HS-5 (cell line): Measurements from ENCODE around the gene PDE11A.

ENCODE experiments used
- DNase-seq: peaks from one replicate; pipeline ENCODE4 v3.0.0-alpha.2; 2012; ENCODE audit warnings: low read depth

Gene PDE11A

DNA sequence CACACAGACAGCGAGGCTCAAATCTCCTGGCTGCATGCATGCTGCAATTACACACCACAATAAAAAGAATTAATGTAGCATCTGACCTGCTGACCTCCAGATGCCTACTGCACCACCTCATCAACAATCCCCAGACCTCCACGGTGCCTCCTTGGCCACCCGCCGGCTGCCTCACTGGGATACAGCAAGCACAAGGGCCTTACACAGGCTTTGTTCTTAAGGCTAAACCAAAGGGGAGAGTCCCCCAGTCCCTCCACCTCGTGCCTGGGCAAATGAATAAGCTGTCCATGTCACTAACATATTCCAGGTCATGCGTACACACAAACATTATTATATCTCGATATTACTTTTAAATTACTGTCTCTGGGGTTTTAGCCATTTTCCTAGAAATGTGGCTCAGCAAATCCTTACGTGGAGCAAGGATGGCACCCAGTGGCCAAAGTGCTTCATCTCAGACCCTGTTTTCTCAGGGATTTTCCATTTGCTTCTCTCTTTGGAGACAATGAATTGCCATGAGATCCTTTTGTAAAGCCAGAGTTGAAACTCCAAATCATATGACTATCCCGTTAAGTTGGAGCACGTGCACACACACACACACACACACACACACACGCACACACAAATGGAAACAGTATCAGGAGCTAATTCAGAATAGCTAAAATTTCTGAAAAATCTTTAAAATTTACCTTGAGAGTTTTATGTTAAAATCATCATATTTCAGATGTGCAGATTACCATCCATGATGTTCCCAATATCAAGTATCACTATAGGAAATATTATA lies 313.8 kb downstream of the PDE11A start:
- peak; percentile 33 for DNase-seq

- DNase-seq: no peak
Observed at GRCh38 chr2:177756336-177756735, 316.2 kb downstream of the PDE11A start.

DNA sequence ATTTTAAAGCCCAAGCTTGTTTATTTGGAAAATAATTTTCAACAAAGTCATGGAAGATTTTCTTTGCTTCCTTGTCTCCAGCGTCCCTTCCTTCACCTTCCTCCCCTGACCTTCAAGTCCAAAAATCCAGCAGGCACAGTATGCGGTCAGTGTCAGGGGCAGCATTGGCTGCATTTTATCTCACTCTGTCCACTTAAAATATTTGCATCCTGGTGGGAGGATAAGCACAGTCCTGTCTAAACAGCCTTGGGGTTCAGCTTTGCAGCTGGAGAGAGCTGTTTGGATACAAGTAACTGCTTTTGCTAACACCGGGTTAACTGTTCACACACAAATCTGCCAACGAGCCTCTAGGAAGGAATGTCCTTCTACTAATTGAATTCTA lies 318.1 kb downstream of the PDE11A start:
- no peak for DNase-seq

- DNase-seq: peak; percentile 37
Observed at GRCh38 chr2:177753682-177754491, 318.7 kb downstream of the PDE11A start.

DNA sequence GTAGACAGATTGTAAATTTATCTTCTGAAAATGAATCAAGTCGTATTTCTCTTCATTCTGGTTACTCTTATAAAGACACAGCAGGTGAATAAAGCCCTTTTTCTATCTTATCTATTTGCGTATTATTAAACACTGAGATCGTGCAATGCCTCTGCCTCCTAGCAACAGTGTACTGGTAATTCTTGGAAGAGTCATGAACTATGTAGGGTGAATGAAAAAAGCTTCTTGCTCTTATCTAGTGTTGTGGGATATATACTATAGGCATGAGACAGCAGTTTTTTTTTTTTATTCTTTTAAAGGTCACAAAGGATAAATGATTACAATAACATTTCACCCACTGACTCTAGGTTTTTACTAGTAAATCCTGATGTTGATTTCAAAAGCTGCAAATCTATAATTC lies 324.2 kb downstream of the PDE11A start:
- DNase-seq: no peak

- no peak for DNase-seq
Observed at GRCh38 chr2:177747384-177747783, 325.2 kb downstream of the PDE11A start.

- no peak for DNase-seq
Observed at GRCh38 chr2:177746358-177746757, 326.2 kb downstream of the PDE11A start.

DNA sequence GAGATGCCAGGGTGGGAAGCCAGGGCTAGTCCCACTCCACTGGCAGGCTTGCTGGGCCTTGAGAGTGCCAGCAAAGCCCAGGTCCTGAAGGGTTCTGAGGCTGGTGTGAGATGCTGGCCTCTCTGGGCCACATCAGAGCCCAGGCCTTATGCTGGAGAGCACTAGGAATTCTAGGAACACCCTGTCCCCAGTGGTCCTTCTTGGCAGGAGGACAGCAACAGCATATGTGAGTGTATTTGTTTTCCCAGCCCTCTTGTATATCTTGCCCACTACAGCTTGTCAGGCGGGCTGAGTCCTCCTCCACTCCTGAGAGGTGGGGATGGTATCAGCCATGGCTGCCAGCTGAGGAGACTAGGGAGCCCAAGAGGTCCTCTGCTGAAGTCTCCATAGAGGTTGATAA lies 327.0 kb downstream of the PDE11A start:
- DNase-seq: no peak

DNA sequence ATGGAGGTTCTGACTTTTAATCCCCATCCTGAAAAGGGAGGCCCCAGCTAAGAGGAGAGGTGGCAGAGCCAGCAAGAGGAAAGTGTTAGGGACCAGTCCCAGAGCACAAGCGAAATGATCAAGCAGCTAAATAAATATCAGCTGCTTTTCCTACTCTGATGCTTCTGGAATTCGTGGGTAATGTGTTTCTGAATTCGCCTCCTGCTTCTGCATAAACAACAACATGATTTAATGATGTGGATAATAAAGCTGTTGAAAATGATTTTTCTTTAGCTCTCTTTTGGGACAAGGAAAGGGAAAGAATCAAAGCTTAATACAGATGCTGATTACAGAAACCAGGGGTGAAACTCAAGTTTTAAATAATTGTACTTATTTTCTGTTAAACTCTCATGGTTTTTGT lies 329.7 kb downstream of the PDE11A start:
- no peak for DNase-seq

- DNase-seq: no peak
Observed at GRCh38 chr2:177741866-177742265, 330.7 kb downstream of the PDE11A start.

GRCh38 chr2:177740700-177741099 lies 331.9 kb downstream of the PDE11A start:
- DNase-seq: no peak

DNA sequence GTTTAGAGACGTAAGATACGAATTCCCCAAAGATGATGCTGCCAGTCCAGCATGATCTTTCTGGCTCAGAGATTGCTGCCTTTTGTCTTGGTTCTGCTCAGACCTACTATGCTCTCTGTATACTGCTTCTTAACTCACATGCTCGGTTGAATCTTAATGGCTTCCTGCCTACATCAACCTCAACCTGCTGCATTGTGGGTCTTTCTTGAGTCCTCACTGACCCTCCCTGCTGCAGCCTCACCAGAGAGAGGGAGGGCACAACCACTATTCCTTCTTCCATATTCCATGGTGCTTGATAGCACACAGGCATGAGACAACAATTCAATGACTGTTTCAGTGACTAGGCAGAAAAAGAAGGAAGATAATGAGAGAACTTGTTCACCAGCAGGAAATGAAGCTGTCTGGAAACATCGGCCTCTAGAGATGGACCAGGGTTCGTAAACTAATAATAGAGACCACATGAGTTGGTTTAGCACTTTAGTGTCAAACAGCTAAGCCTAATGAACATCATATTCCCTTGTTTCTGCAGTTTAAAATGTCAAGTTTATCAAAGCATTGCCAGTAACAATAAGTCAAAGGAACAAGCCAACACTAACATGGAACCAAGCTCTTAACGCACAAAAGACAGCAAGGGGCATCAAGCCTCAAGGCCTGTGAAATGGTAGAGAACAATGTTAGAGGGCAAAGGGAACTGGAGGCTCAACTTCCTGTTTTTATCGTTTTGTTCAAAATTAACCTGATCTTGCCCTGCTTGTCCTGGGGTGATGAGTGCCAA lies 333.9 kb downstream of the PDE11A start:
- DNase-seq: no peak

DNA sequence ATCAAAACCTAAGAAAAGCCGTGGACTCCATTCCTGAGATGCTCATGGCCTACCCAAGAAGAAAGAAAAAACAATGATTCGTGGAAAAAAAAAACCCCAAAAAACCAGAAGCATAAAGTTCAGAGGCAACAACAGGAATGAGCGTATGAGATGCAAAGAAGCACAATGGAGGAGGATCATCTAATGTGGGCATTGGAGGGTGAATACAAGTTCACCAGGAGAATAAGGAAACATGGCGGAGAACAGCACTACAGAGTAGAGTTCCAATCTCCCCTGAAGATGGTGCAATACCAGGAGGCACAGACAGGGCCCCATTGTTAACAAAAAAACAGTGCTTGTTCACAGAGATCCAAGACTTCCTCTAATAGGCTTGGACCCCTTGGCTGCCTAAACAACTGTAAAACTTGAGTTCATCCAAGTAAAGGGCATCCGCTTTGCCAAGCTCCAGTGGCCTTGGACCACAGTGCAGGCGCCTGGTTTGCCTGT lies 337.2 kb downstream of the PDE11A start:
- DNase-seq: no peak

- DNase-seq: no peak
Observed at GRCh38 chr2:177733322-177733855, 339.2 kb downstream of the PDE11A start.

DNA sequence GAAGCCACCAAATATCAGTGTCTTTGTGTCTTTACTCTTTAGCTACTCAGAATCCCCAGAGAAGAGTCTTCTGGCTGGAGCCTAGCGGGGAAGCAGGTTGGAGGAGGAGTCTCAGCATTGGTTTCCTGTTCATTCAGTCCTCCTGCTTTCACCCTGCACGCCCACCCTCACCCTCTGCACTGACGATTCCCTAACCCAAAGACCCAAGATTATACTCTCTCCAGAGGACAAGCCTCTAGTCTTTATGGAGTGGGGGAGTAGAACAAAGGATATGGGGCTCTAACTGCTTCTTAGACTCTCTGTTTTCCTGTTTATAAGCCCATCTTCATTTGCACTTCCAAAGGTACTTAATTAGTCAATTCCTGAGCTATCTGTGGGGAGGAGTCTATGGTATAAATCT lies 341.2 kb downstream of the PDE11A start:
- DNase-seq: no peak

GRCh38 chr2:177730792-177731191 lies 341.8 kb downstream of the PDE11A start:
- DNase-seq: no peak

GRCh38 chr2:177730363-177730762 lies 342.2 kb downstream of the PDE11A start:
- DNase-seq: no peak

DNA sequence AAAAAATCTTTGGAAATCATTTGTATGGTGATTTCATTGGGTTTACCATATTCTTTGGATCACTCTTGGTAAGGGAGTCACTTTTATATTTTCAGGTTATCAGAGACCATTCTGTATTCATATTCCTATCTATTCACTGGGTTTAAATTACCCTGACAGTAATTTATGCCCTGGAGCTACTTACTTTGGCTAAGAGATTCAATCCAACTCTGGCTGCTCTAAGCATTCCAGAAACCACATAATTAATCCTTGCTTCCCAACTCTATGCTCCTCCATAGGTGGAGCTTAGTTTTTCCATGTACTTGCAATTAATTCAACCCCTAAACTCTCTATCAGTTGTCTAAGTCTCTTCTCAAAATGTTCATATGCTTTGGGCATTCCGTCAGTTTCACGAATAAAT lies 343.7 kb downstream of the PDE11A start:
- DNase-seq: no peak

- DNase-seq: no peak
Observed at GRCh38 chr2:177728399-177728765, 344.2 kb downstream of the PDE11A start.

DNA sequence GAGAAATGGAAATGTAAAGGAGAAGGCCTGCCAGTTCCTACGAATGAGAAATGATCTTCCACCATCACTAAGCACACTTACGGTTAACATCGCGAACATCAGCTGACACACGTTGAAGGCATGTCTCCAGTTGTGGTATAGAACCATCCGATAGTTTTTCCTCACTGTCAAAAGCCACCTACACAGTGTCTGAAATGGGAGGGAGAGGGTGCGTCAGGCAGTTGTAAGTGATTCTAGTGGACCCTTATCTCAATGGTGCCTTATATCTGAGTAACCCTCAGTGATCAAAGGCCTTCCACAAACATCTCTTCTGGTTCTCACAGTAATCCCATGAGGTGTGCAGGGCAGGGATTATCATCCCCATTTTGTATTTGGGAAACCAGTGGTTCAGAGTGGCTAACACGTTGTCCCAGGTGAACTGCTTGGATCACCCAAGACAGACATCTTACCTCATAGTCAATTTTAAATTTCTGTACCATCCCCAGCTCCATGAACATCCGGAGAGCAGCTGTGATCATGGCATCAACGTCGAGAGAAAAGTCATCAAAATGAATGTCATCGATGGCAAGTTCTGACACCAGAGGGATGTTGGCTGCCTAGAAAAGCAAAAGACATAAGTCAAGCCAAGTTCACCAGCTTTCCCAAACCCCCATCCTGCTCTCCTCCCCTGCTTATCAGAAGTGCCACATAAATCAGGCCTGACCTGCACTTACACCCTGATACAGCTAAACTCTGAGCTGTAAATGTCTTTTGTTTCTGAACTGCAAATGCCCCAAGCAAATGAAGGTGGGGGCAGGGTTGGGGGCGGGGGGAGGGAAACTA lies 344.8 kb downstream of the PDE11A start:
- DNase-seq: no peak

DNA sequence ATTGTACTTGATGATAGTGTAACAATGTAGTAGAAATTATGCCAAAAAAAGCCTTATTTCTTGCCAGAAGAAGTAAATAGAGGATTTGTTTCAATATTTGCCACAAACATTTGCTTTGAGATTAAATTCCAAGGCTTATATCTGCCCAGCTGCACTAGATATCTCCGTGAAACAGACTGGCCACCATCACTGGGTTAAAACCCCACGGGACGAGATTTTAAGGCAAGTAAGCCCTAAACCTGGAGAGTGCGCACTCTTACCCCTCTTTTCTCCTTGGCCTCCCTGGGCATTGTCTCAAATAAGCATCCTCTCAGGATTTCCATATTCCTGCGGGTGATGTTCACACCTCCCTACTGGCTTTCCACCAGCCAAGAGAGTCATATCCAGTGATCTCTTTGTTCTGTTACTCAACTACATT lies 345.6 kb downstream of the PDE11A start:
- no peak for DNase-seq
